Measurements from ENCODE around the gene SPACA4. TPM values are rescaled to one million over a fixed set of nuclear protein-coding genes. Genes with fewer than 3 reads are reported as not detected.

The SPACA4 gene, protein sequence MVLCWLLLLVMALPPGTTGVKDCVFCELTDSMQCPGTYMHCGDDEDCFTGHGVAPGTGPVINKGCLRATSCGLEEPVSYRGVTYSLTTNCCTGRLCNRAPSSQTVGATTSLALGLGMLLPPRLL
- not detected for total RNA-seq

DNA sequence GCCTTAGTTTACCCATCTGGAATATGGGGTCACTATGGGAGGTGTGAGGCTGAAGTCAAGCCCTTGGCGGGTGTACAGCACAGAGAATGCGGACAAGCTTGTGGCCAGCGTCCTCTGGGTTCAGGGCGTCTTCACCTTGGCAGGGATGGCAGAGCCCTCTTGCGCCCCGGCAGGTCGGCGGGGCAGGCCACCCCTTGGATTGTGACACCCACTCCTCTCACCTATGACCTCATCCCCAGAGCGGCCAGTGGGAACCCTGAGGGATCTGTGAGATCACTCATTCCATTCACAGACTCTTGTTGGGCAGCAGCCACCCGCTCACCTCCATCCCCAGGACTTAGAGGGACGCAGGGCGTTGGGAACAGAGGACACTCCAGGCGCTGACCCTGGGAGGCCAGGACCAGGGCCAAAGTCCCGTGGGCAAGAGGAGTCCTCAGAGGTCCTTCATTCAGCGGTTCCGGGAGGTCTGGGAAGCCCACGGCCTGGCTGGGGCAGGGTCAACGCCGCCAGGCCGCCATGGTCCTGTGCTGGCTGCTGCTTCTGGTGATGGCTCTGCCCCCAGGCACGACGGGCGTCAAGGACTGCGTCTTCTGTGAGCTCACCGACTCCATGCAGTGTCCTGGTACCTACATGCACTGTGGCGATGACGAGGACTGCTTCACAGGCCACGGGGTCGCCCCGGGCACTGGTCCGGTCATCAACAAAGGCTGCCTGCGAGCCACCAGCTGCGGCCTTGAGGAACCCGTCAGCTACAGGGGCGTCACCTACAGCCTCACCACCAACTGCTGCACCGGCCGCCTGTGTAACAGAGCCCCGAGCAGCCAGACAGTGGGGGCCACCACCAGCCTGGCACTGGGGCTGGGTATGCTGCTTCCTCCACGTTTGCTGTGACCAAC lies at the start of gene SPACA4:
SPACA4 (plus strand) TSS at position 280 of the 896 bp plus-strand sequence; CDS start at position 517, 237 bp downstream.
- no peak for DNase-seq
- no peaks in the 10 kb centered on the region for H3K36me3 Mint-ChIP-seq (ENCODE audit: low read depth)
- H3K4me1 Mint-ChIP-seq (ENCODE audit: low read depth), result peaks cover 4% of the 10 kb centered on the region
- CTCF ChIA-PET, result interaction anchor here (2.0 to 3.4 kb wide), 5 partner anchors 18 to 117 kb away, joined by 4 to 32 read pairs (median 27); no protein-coding TSS in a partner anchor
- POLR2A ChIA-PET, result interaction anchor here (1.0 to 1.4 kb wide), 2 partner anchors 12 to 33 kb away, joined by 3 to 5 read pairs; partner anchors contain the start of genes RPL18 and SPHK2
- no peaks in the 10 kb centered on the region for H3K9me3 Mint-ChIP-seq (ENCODE audit: insufficient read depth)
- ATAC-seq, result no peak
- no peaks in the 10 kb centered on the region for H3K27me3 Mint-ChIP-seq (ENCODE audit: low read depth)
- H3K27ac Mint-ChIP-seq, result no peak within 1 kb of the TSS
- no peak within 1 kb of the TSS for H3K4me3 Mint-ChIP-seq

DNA sequence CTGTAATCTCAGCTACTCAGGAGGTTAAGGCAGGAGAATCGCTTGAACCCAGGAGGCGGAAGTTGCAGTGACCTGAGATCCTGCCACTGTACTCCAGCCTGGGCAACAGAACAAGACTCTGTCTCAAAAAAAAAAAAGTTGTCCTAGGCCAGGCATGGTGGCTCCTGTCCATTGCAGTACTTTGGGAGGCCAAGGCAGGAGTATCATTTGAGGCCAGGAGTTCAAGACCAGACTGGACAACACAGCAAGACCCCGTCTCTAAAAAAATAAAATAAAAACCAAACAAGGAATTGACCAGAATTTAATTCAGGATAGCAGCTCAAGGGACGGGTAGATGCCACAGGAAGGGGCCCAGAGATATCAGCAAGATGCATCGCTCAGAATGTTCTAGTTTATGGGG lies 49.7 kb upstream of the SPACA4 start:
- Mint-ChIP-seq H3K9me3 (ENCODE audit: insufficient read depth) (no peaks in the 10 kb centered on the region), H3K27me3 (ENCODE audit: low read depth) (no peaks in the 10 kb centered on the region), H3K4me3 (no peak overlapping the region), H3K4me1 (ENCODE audit: low read depth) (peaks cover 3% of the 10 kb centered on the region), H3K36me3 (ENCODE audit: low read depth) (no peaks in the 10 kb centered on the region), H3K27ac (no peak overlapping the region)
- ChIA-PET POLR2A (no interaction called here), CTCF (interaction anchor here (0.6 to 1.3 kb wide), 2 partner anchors 52 to 242 kb away, joined by 3 to 4 read pairs; no protein-coding TSS in a partner anchor)
- ATAC-seq (no peak), DNase-seq (no peak)

DNA sequence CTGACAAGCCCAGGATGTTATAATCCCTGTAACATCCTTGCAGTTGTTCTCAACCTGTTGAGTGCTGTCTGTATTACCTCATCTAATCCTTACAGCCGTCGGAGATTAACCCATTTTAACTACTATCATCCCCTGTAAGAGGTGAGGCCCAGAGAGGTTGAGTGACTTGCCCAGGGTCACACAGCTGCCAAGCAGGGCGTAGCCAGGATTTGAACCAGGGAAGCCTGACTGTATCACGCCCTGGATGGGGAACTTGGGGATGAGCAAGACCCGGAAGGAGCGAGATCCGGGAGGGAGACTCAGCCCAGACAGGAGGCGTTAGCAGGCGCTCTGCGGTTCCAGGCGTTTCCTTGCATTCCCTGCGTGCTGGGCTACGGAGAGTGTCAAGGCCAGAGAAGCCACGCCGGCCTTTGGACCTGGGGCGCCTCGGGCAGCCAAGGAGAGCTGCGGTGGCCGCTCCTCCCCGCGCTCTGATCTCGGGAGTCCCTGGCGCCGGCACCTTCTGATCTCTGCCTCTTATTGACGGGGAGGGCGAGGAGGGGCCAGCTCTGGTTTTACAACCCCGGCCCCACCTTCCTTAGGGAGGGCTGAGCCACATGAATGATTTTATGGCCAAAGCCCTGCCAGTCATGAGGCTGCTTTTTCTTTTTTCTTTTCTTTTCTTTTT lies 48.4 kb upstream of the SPACA4 start:
- ATAC-seq (peak; percentile 42), DNase-seq (no peak)
- Mint-ChIP-seq H3K4me3 (no peak overlapping the region), H3K27me3 (ENCODE audit: low read depth) (no peaks in the 10 kb centered on the region), H3K4me1 (ENCODE audit: low read depth) (peaks cover 3% of the 10 kb centered on the region), H3K9me3 (ENCODE audit: insufficient read depth) (no peaks in the 10 kb centered on the region), H3K27ac (no peak overlapping the region), H3K36me3 (ENCODE audit: low read depth) (no peaks in the 10 kb centered on the region)
- ChIA-PET POLR2A (no interaction called here), CTCF (no interaction called here)

DNA sequence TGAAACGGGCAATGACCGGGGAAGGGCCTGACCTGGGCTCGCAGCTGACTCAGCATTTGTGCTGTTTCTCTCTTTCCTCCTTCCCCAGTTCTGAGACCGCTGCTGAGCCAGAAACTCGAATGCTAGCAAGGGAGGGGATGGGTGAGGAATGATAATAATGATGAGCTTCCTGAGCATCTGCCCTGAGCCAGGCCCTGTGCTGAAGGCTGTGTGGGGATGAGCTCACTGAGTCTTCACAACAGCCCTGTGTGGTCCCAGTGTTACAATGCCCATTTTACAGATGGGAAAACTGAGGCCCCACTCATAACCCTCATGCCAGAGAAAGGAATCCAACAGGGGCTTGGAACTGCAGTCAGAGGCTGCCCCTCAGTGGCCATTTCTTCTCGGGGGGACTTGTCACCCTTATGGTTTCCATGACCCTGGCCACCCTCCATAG lies 46.4 kb upstream of the SPACA4 start:
- POLR2A ChIA-PET, result no interaction called here
- DNase-seq, result no peak
- Mint-ChIP-seq H3K4me1 (ENCODE audit: low read depth) (peaks cover 3% of the 10 kb centered on the region), H3K27ac (no peak overlapping the region), H3K4me3 (no peak overlapping the region), H3K27me3 (ENCODE audit: low read depth) (no peaks in the 10 kb centered on the region), H3K9me3 (ENCODE audit: insufficient read depth) (no peaks in the 10 kb centered on the region), H3K36me3 (ENCODE audit: low read depth) (no peaks in the 10 kb centered on the region)
- no peak for ATAC-seq
- CTCF ChIA-PET, result interaction anchor here (1.0 to 2.5 kb wide), 3 partner anchors 24 to 209 kb away, joined by 3 to 6 read pairs (median 4); no protein-coding TSS in a partner anchor

DNA sequence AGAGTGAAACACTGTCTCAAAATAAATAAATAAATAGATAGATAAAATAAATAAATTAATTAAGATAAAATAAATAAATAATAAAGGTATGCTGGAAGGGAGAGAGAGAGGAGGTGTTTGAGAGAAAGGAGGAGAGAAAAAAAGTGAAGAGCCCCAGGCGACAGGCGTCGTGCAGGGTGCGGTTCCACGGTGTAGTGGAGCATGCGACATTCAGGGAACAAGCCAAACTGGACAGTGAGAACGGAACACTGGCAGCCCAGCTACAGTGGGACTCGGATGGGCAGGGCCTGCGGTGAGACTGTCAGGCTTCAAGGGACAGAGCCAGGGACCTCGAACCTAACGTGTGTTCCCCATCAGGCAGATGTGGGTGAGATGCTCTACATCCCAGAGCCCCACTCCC lies 45.1 kb upstream of the SPACA4 start:
- Mint-ChIP-seq H3K4me1 (ENCODE audit: low read depth) (peaks cover 3% of the 10 kb centered on the region), H3K4me3 (no peak overlapping the region), H3K36me3 (ENCODE audit: low read depth) (no peaks in the 10 kb centered on the region), H3K27ac (no peak overlapping the region), H3K9me3 (ENCODE audit: insufficient read depth) (no peaks in the 10 kb centered on the region), H3K27me3 (ENCODE audit: low read depth) (no peaks in the 10 kb centered on the region)
- DNase-seq (no peak), ATAC-seq (no peak)
- ChIA-PET CTCF (interaction anchor here (2.5 kb wide), 1 partner anchor 72 kb away, joined by 6 read pairs; no protein-coding TSS in a partner anchor), POLR2A (no interaction called here)

DNA sequence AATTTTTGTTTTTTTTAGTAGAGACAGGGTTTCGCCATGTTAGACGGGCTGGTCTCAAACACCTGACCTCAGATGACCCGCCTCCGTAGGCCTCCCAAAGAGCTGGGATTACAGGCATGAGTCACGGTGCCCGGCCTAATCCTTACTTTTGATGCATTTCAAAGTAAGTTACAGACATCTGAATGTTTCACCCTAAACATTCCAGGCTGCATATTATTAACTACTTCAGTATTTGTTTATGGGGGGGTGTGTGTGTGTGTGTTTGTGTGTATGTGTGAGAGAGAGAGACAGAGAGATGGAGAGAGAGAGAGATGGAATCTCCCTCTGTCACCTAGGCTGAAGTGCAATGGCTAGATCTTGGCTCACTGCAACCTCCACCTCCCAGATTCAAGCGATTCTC lies 41.5 kb upstream of the SPACA4 start:
- POLR2A ChIA-PET, result no interaction called here
- no peak for ATAC-seq
- CTCF ChIA-PET, result interaction anchor here (0.7 to 1.4 kb wide), 3 partner anchors 19 to 45 kb away, joined by 3 to 6 read pairs (median 3); no protein-coding TSS in a partner anchor

DNA sequence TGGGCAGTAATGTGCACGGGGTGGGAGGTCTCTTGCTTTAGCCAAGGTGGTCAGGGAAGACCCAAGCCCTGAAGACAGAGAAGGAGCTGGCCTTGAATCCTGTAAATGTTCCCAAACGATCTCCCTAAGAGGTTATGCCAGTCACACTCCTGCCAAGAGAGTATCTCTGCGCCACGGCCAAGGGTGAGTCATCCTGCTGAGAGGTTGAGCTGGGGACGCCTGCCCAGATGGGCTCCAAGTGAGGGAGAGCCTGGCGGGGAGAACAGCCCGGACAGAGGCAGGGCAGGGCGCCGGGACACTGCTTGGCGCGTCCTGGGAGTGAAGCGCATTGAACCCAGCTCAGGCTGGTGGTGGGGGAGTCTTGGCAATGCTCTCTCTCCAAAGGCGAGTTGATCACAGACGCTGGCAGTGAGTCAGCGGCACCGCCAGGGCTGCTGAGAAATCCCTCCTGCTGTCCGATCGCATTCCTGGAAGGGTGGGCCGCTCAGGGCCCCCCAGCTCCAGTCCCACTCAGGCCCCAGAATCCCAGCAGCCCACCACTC lies 38.1 kb upstream of the SPACA4 start:
- ATAC-seq, result no peak
- no peaks in the 10 kb centered on the region for H3K36me3 Mint-ChIP-seq (ENCODE audit: low read depth)
- ChIA-PET CTCF (interaction anchor here (1.0 to 1.3 kb wide), 2 partner anchors 16 to 61 kb away, joined by 3 to 4 read pairs; no protein-coding TSS in a partner anchor), POLR2A (no interaction called here)
- H3K4me1 Mint-ChIP-seq (ENCODE audit: low read depth), result no peaks in the 10 kb centered on the region
- DNase-seq, result no peak
- no peak overlapping the region for H3K27ac Mint-ChIP-seq
- no peak overlapping the region for H3K4me3 Mint-ChIP-seq
- H3K9me3 Mint-ChIP-seq (ENCODE audit: insufficient read depth), result no peaks in the 10 kb centered on the region
- H3K27me3 Mint-ChIP-seq (ENCODE audit: low read depth), result peaks cover 3% of the 10 kb centered on the region

More for the DNA sequence above, 41.5 kb upstream of the SPACA4 start:
- DNase-seq, result no peak
- no peak overlapping the region for H3K4me3 Mint-ChIP-seq
- peaks cover 3% of the 10 kb centered on the region for H3K27me3 Mint-ChIP-seq (ENCODE audit: low read depth)
- no peaks in the 10 kb centered on the region for H3K36me3 Mint-ChIP-seq (ENCODE audit: low read depth)
- no peak overlapping the region for H3K27ac Mint-ChIP-seq
- H3K4me1 Mint-ChIP-seq (ENCODE audit: low read depth), result no peaks in the 10 kb centered on the region
- H3K9me3 Mint-ChIP-seq (ENCODE audit: insufficient read depth), result no peaks in the 10 kb centered on the region

DNA sequence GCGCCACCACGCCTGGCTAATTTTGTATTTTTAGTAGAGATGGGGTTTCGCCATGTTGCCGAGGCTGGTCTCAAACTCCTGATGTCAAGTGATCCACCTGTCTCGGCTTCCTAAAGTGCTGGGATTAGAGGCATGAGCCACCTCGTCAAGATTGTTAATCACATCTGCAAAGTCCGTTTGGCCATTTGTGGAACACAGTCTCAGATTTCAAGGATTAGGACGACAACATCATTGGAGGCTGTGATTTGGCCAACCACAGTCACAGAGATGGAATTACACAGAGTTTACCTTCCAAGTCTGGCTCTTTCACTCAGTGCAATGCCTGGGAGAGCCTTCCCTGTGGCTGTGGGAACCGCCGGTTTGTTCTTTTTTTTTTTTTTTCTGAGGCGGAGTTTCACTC lies 36.7 kb upstream of the SPACA4 start:
- CTCF ChIA-PET, result no interaction called here
- ATAC-seq, result no peak

DNA sequence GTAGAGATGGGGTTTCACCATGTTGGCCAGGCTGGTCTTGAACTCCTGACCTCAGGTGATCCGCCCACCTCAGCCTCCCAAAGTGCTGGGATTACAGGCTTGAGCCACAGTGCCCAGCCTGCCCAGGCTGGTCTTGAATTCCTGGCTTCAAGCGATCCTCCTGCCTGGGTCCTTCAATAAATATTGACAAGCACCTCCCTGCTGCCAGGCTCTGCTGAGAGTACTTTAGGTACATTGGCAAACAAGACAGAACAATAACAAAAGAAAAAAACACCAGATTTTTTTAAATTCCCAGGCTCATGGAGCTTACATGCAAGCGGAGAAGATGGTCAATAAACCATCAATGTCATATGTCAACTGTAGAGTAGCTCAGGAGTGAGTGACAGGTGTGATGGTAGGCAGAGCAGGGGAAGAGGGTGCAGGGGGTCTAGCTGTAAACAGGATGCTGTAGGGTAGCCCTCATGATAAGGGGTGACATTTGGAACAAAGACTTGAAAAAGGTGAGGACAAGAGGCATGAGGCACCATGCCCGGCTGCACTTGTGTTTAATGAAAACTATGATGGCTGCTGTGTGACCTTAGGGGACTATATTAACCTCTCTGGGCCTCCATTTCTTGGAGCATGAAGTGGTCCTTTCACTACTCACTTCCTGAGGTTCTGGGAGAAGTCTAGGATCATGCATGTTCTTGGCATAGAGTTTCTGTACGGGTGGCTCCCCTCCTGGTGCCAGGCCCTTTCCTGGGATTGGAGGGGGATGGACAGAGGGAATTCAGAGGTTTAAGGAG lies 35.0 kb upstream of the SPACA4 start:
- no peak overlapping the region for H3K27ac Mint-ChIP-seq
- H3K4me1 Mint-ChIP-seq (ENCODE audit: low read depth), result no peaks in the 10 kb centered on the region
- no peak for DNase-seq
- ATAC-seq, result no peak
- H3K9me3 Mint-ChIP-seq (ENCODE audit: insufficient read depth), result no peaks in the 10 kb centered on the region
- peaks cover 3% of the 10 kb centered on the region for H3K27me3 Mint-ChIP-seq (ENCODE audit: low read depth)
- no peaks in the 10 kb centered on the region for H3K36me3 Mint-ChIP-seq (ENCODE audit: low read depth)
- POLR2A ChIA-PET, result no interaction called here
- H3K4me3 Mint-ChIP-seq, result no peak overlapping the region
- CTCF ChIA-PET, result no interaction called here

More for the DNA sequence above, 36.7 kb upstream of the SPACA4 start:
- peaks cover 3% of the 10 kb centered on the region for H3K27me3 Mint-ChIP-seq (ENCODE audit: low read depth)
- no peak for DNase-seq
- H3K9me3 Mint-ChIP-seq (ENCODE audit: insufficient read depth), result no peaks in the 10 kb centered on the region
- no peaks in the 10 kb centered on the region for H3K4me1 Mint-ChIP-seq (ENCODE audit: low read depth)
- H3K4me3 Mint-ChIP-seq, result no peak overlapping the region
- H3K36me3 Mint-ChIP-seq (ENCODE audit: low read depth), result no peaks in the 10 kb centered on the region
- no peak overlapping the region for H3K27ac Mint-ChIP-seq
- POLR2A ChIA-PET, result no interaction called here

DNA sequence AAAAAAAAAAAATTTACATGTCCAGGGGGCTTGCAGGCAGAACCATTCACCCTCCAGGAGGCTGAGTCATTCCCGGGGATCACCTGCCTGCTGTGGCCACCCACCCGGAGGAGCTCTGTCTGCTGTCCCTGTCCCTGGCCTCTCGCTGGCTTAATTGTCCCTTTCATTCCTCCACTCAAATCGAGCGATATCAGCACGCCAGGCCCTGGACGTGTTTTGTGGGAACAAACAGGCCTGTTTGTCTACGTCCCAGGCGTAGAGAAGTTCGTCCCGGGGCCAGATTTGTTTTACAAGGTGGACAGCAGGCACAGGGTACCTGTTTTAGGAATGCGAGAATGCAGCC lies 33.4 kb upstream of the SPACA4 start:
- DNase-seq (no peak), ATAC-seq (no peak)
- no peaks in the 10 kb centered on the region for H3K27me3 Mint-ChIP-seq (ENCODE audit: low read depth)
- H3K4me3 Mint-ChIP-seq, result no peak overlapping the region
- CTCF ChIA-PET, result interaction anchor here (1.1 to 2.1 kb wide), 2 partner anchors 11 to 17 kb away, joined by 3 to 9 read pairs; no protein-coding TSS in a partner anchor
- no peaks in the 10 kb centered on the region for H3K36me3 Mint-ChIP-seq (ENCODE audit: low read depth)
- H3K27ac Mint-ChIP-seq, result no peak overlapping the region
- no peaks in the 10 kb centered on the region for H3K9me3 Mint-ChIP-seq (ENCODE audit: insufficient read depth)
- H3K4me1 Mint-ChIP-seq (ENCODE audit: low read depth), result no peaks in the 10 kb centered on the region
- POLR2A ChIA-PET, result no interaction called here

DNA sequence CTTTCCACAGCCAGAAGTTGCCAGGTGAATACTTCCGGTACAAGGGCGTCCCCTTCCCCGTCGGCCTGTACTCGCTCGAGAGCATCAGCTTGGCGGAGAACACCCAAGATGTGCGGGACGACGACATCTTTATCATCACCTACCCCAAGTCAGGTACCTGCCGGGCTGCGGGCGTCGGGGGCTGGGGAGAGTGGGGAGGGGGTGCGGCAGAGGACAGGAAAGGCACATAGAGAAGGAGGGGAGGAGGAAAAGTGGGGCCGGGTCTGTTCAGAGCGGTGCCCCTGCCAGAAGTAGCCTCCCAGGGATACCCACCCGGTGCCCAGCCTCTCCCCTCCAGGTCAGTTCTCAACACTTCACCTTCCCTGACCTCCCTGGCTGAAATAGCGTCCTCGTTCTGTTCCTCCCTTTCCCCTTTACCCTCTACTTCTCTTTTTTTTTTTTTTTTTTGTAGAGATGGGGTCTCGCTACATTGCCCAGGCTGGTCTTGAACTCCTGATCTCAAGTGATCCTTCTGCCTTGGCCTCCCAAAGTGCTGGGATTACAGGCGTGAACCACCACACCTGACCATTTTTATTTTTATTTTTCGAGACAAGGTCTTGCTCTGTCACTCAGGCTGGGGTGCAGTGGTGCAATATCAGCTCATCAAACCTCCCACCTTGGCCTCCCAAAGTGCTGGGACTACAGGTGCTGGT lies 30.5 kb upstream of the SPACA4 start:
- DNase-seq (no peak), ATAC-seq (no peak)
- H3K36me3 Mint-ChIP-seq (ENCODE audit: low read depth), result no peaks in the 10 kb centered on the region
- H3K4me3 Mint-ChIP-seq, result no peak overlapping the region
- no peaks in the 10 kb centered on the region for H3K9me3 Mint-ChIP-seq (ENCODE audit: insufficient read depth)
- ChIA-PET CTCF (interaction anchor here (1.2 kb wide), 2 partner anchors 8 to 13 kb away, joined by 3 to 4 read pairs; no protein-coding TSS in a partner anchor), POLR2A (no interaction called here)
- H3K27me3 Mint-ChIP-seq (ENCODE audit: low read depth), result no peaks in the 10 kb centered on the region
- H3K27ac Mint-ChIP-seq, result no peak overlapping the region
- H3K4me1 Mint-ChIP-seq (ENCODE audit: low read depth), result no peaks in the 10 kb centered on the region

Measured in activated CD8-positive, alpha-beta T cell treated with anti-CD3 and anti-CD28 coated beads, Interleukin-2, amount 10 ng/mL, durations not matched to agents 7 days and 5 days (primary cell).